Spleen (tissue), 11 donors: ENCODE data around the gene HIVEP1. TPM values are rescaled to one million over a fixed set of nuclear protein-coding genes. Genes with fewer than 3 reads are reported as not detected.

Experiments
- DNase-seq: peaks from one replicate; pipeline ENCODE4 v3.0.0-alpha.2; 2020
- H3K27ac ChIP-seq, 8 donors: fragments of 200-600 bp; sonication (generic) in 7 of 8; 1 replicate in 4 of 8; 2 replicates in 4 of 8; pipeline versions ENCODE4 v1.5.0 to v1.8.0; 2016 to 2021; ENCODE audit warnings: inconsistent platforms in 4 of 8, mild to moderate bottlenecking in 4 of 8, moderate library complexity in 1 of 8
- H3K27me3 ChIP-seq, 7 donors: fragments of 200-600 bp; sonication (generic) in 6 of 7; replicated peaks in 1 of 7; 1 replicate in 4 of 7; 2 replicates in 3 of 7; pipeline versions ENCODE4 v1.5.0 to v1.8.0; 2016 to 2021; ENCODE audit warnings: inconsistent platforms in 3 of 7, mild to moderate bottlenecking in 1 of 7
- H3K36me3 ChIP-seq, 6 donors: fragments of 200-600 bp; sonication (generic) in 5 of 6; 1 replicate in 4 of 6; 2 replicates in 2 of 6; pipeline versions ENCODE4 v1.5.0 to v1.8.0; 2016 to 2021; ENCODE audit warnings: inconsistent platforms in 2 of 6
- H3K4me1 ChIP-seq, 6 donors: fragments of 200-600 bp; sonication (generic) in 5 of 6; 1 replicate in 3 of 6; 2 replicates in 3 of 6; pipeline versions ENCODE4 v1.5.0 to v1.8.0; 2016 to 2021; ENCODE audit warnings: inconsistent platforms in 3 of 6
- H3K4me3 ChIP-seq, 8 donors: fragments of 200-600 bp; sonication (generic) in 7 of 8; 1 replicate in 4 of 8; 2 replicates in 4 of 8; pipeline versions ENCODE4 v1.5.0 to v1.8.0; 2016 to 2021; ENCODE audit warnings: inconsistent platforms in 4 of 8, mild to moderate bottlenecking in 4 of 8, moderate library complexity in 2 of 8
- H3K9me3 ChIP-seq, 8 donors: fragments of 200-600 bp; sonication (generic) in 7 of 8; 1 replicate in 4 of 8; 2 replicates in 4 of 8; pipeline versions ENCODE4 v1.5.0 to v1.8.0; 2016 to 2021; ENCODE audit warnings: inconsistent platforms in 4 of 8
- POLR2A ChIP-seq, 3 donors: fragments of 450-650 bp; IDR thresholded peaks; one replicate each; pipeline ENCODE4 v1.5.1; 2017; ENCODE audit warnings: antibody characterized with exemption in 3 of 3, mild to moderate bottlenecking in 1 of 3
- POLR2AphosphoS5 ChIP-seq, 3 donors: sonication (generic); formaldehyde crosslinking; IDR thresholded peaks; one replicate each; pipeline ENCODE4 v1.5.1; 2017; ENCODE audit warnings: antibody characterized with exemption in 3 of 3
- WGBS, 5 donors: extraction: QIAGEN DNeasy Blood & Tissue Kit in 3 of 5; methylation state at CpG; one replicate each; pipeline versions ENCODE4 v1.1.5 to v1.1.7; 2013 to 2018; 5-methylcytosine and 5-hydroxymethylcytosine counted together
- intact Hi-C: fragments of 100-400 bp; cut with DNase I; formaldehyde crosslinking; loops from one replicate; pipeline ENCODE4 v1.15.0; 2023; ENCODE audit warnings: low total_unique reads
- polyA plus RNA-seq, 3 donors: library from polyadenylated mRNA; stranded (reverse); fragments of 200-250 nt; gene quantifications; one replicate each; pipeline ENCODE4 v1.2.1, GENCODE V29; 2013
- total RNA-seq, 7 donors: library from RNA; depleted of rRNA in 3 of 7; stranded (reverse); fragments of >200 nt in 3 of 7; fragmentation: NEBNext Ultra II Directional in 4 of 7; extraction: Animal tissue kit (Norgen Biotek cat#: 25700) in 4 of 7; gene quantifications; one replicate each; pipeline versions ENCODE4 v1.1.0 to v1.2.1, GENCODE V29; 2016 to 2021
- TF ChIP-seq, protein P1 (sequence below), 11 experiments: fragments of 200-600 bp in 7 of 11; fragments of 450-650 bp in 4 of 11; sonication (generic) in 4 of 11; IDR thresholded peaks in 8 of 11; conservative IDR thresholded peaks in 3 of 11; 1 replicate in 7 of 11; 2 replicates in 4 of 11; pipeline versions ENCODE4 v1.4.0 to v1.8.0; 2016 to 2021; ENCODE audit warnings: antibody characterized with exemption in 11 of 11, inconsistent platforms in 4 of 11, mild to moderate bottlenecking in 1 of 11
- donor health status: healthy with polysubstance abuse.
- donor health status: DM: no; HTN: no; CAD: no; lungs with moderate emphysema.
- donor health status: DM: no; HTN: no; CAD: no.
- donor health status: Bipolar disorder and iron deficiency.
- donor health status: healthy.
- donor health status: DM: no; HTN: no; CAD: no.
- donor health status: DM: yes; HTN: yes; CAD: no.

Gene HIVEP1
- total and polyA plus RNA-seq, 10 donors, result 2.8 to 64.1 (median 39.7) TPM

DNA sequence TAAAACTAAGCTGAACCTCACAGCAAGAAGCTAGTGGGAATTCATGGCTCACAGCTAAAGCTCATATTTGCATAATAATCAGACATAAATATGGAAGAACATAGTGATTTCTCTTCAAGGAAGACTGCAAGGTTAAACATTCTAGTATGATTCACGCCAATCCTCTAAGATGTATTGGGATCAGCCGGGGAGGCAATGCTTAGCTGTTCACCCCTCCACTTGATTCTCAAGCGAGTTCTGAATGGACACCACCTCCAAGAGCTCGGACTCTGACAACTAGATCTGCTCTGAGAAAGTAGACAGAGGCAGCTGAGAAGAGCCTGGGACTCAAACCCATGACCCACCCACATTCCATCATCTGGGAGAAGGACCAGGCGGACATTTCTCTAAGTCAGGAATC is 159.6 kb downstream of the HIVEP1 start:
- H3K4me1 ChIP-seq, result no peaks in the 10 kb centered on the region
- DNase-seq, result no peak
- peaks cover 0 to 2% (median 0%) of the 10 kb centered on the region in 8 donors for H3K9me3 ChIP-seq
- 92 to 96% (median 96%) methylated on average over 5 of the region's 5 CpGs for WGBS, 5 donors
- intact Hi-C loops, result no loop called here
- TF ChIP-seq POLR2AphosphoS5 (IDR thresholded peaks at IDR 0.05), result no peak
- TF ChIP-seq POLR2A (IDR thresholded peaks at IDR 0.05), result no peak
- TF ChIP-seq, protein P1, sequence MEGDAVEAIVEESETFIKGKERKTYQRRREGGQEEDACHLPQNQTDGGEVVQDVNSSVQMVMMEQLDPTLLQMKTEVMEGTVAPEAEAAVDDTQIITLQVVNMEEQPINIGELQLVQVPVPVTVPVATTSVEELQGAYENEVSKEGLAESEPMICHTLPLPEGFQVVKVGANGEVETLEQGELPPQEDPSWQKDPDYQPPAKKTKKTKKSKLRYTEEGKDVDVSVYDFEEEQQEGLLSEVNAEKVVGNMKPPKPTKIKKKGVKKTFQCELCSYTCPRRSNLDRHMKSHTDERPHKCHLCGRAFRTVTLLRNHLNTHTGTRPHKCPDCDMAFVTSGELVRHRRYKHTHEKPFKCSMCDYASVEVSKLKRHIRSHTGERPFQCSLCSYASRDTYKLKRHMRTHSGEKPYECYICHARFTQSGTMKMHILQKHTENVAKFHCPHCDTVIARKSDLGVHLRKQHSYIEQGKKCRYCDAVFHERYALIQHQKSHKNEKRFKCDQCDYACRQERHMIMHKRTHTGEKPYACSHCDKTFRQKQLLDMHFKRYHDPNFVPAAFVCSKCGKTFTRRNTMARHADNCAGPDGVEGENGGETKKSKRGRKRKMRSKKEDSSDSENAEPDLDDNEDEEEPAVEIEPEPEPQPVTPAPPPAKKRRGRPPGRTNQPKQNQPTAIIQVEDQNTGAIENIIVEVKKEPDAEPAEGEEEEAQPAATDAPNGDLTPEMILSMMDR (IDR thresholded peaks at IDR 0.05 in 8 of 11, conservative IDR thresholded peaks at IDR 0.05 in 3 of 11), result no peak
- no peaks in the 10 kb centered on the region for H3K36me3 ChIP-seq
- H3K27ac ChIP-seq, result no peak overlapping the region
- H3K4me3 ChIP-seq, result no peak overlapping the region
- H3K27me3 ChIP-seq, result no peaks in the 10 kb centered on the region

GRCh38 chr6:12172572-12172971 is 160.5 kb downstream of the HIVEP1 start:
- DNase-seq, result no peak
- WGBS, 5 donors, result 70 to 82% (median 80%) methylated on average over 2 of the region's 2 CpGs
- Histone ChIP-seq H3K4me1 (no peaks in the 10 kb centered on the region), H3K27ac (no peak overlapping the region), H3K27me3 (no peaks in the 10 kb centered on the region), H3K36me3 (no peaks in the 10 kb centered on the region), H3K4me3 (no peak overlapping the region), H3K9me3 (peaks cover 0 to 5% (median 0%) of the 10 kb centered on the region in 8 donors)
- TF ChIP-seq, protein P1 (IDR thresholded peaks at IDR 0.05 in 8 of 11, conservative IDR thresholded peaks at IDR 0.05 in 3 of 11), result no peak
- TF ChIP-seq POLR2AphosphoS5 (IDR thresholded peaks at IDR 0.05), result no peak
- TF ChIP-seq POLR2A (IDR thresholded peaks at IDR 0.05), result no peak
- intact Hi-C loops, result no loop called here

GRCh38 chr6:12173181-12173580 is 161.1 kb downstream of the HIVEP1 start:
- H3K4me3 ChIP-seq, result no peak overlapping the region
- TF ChIP-seq, protein P1 (IDR thresholded peaks at IDR 0.05 in 8 of 11, conservative IDR thresholded peaks at IDR 0.05 in 3 of 11), result no peak
- DNase-seq, result no peak
- no peaks in the 10 kb centered on the region for H3K36me3 ChIP-seq
- peaks cover 0 to 5% (median 0%) of the 10 kb centered on the region in 8 donors for H3K9me3 ChIP-seq
- H3K27ac ChIP-seq, result no peak overlapping the region
- intact Hi-C loops, result no loop called here
- no peaks in the 10 kb centered on the region for H3K4me1 ChIP-seq
- no peaks in the 10 kb centered on the region for H3K27me3 ChIP-seq
- 87 to 96% (median 93%) methylated on average over 5 of the region's 5 CpGs for WGBS, 5 donors

DNA sequence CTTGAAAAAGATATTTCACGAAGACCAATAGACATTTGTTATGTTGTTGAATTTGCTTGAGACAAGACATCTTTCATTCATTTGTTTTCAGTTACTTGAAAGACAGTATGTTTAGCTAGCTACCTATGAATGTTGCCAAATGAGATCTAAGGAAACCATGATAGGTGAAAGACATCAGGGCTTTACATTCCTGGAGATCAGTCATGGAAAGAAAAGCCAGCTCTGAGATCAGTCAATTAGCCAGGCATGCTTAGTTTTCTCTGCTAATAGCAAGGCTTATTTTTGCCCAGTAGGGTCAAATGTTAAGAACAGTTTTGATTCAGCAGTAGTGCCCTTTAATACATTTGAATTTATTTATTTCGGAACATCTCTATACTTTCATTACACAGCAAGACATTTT is 161.5 kb downstream of the HIVEP1 start:
- intact Hi-C loops, result no loop called here
- no peak overlapping the region for H3K4me3 ChIP-seq
- H3K27ac ChIP-seq, result no peak overlapping the region
- TF ChIP-seq, protein P1 (IDR thresholded peaks at IDR 0.05 in 8 of 11, conservative IDR thresholded peaks at IDR 0.05 in 3 of 11), result no peak
- TF ChIP-seq POLR2A (IDR thresholded peaks at IDR 0.05) (no peak), POLR2AphosphoS5 (IDR thresholded peaks at IDR 0.05) (no peak)
- H3K27me3 ChIP-seq, result no peaks in the 10 kb centered on the region
- H3K9me3 ChIP-seq, result peaks cover 0 to 5% (median 0%) of the 10 kb centered on the region in 8 donors
- H3K4me1 ChIP-seq, result no peaks in the 10 kb centered on the region
- no peaks in the 10 kb centered on the region for H3K36me3 ChIP-seq
- WGBS, 5 donors, result 84 to 94% (median 92%) methylated on average over 2 of the region's 2 CpGs
- no peak for DNase-seq
